NCI-H187 (cell line): ENCODE measurements around the gene NCOR2.

Experiments
- DNase-seq, 2 experiments: peaks; one replicate each; lab custom pipeline; 2025; lab: John Stamatoyannopoulos, UW

NCOR2 gene

GRCh38 chr12:124559182-124560017 lies 8.0 kb downstream of the NCOR2 start:
- no peak for DNase-seq

- DNase-seq: no peak
Measured at GRCh38 chr12:124558313-124558712, 9.1 kb downstream of the NCOR2 start.

GRCh38 chr12:124557518-124558223 lies 9.7 kb downstream of the NCOR2 start:
- DNase-seq: no peak

- no peak for DNase-seq
Measured at GRCh38 chr12:124556896-124557501, 10.4 kb downstream of the NCOR2 start.

GRCh38 chr12:124556074-124556466 lies 11.3 kb downstream of the NCOR2 start:
- DNase-seq: no peak

GRCh38 chr12:124555168-124556073 lies 12.0 kb downstream of the NCOR2 start:
- no peak for DNase-seq

GRCh38 chr12:124554429-124555029 lies 12.9 kb downstream of the NCOR2 start:
- no peak for DNase-seq

GRCh38 chr12:124553862-124554428 lies 13.5 kb downstream of the NCOR2 start:
- no peak for DNase-seq

- DNase-seq: peak; percentile 43 to 79
Measured at GRCh38 chr12:124551268-124552144, 15.9 kb downstream of the NCOR2 start.

- DNase-seq: no peak
Measured at GRCh38 chr12:124550123-124551089, 17.0 kb downstream of the NCOR2 start.

GRCh38 chr12:124549629-124550028 lies 17.8 kb downstream of the NCOR2 start:
- no peak for DNase-seq

GRCh38 chr12:124548854-124549378 lies 18.5 kb downstream of the NCOR2 start:
- DNase-seq: no peak

GRCh38 chr12:124547626-124548025 lies 19.8 kb downstream of the NCOR2 start:
- DNase-seq: no peak

GRCh38 chr12:124545508-124546418 lies 21.6 kb downstream of the NCOR2 start:
- no peak for DNase-seq

GRCh38 chr12:124544983-124545382 lies 22.4 kb downstream of the NCOR2 start:
- no peak for DNase-seq

- DNase-seq: no peak
Measured at GRCh38 chr12:124544311-124544970, 23.0 kb downstream of the NCOR2 start.
